ENCODE measurements around the gene TREX2.

The TREX2 gene

GRCh38 chrX:153400146-153401132 lies 45.4 kb downstream of the TREX2 start:
- Histone ChIP-seq H3K36me3 (ENCODE audit: low read depth) (no peaks in the 10 kb centered on the region), H3K4me1 (ENCODE audit: insufficient read depth, poor library complexity, severe bottlenecking) (no peaks in the 10 kb centered on the region), H3K27me3 (ENCODE audit: insufficient read depth, poor library complexity, severe bottlenecking) (no peaks in the 10 kb centered on the region), H3K9me3 (ENCODE audit: severe bottlenecking) (no peaks in the 10 kb centered on the region), H3K4me3 (ENCODE audit: severe bottlenecking) (no peak overlapping the region), H3K27ac (ENCODE audit: poor library complexity, severe bottlenecking) (no peak overlapping the region)
- no peak for DNase-seq (ENCODE audit: low spot score)
- TF ChIP-seq, protein P1, sequence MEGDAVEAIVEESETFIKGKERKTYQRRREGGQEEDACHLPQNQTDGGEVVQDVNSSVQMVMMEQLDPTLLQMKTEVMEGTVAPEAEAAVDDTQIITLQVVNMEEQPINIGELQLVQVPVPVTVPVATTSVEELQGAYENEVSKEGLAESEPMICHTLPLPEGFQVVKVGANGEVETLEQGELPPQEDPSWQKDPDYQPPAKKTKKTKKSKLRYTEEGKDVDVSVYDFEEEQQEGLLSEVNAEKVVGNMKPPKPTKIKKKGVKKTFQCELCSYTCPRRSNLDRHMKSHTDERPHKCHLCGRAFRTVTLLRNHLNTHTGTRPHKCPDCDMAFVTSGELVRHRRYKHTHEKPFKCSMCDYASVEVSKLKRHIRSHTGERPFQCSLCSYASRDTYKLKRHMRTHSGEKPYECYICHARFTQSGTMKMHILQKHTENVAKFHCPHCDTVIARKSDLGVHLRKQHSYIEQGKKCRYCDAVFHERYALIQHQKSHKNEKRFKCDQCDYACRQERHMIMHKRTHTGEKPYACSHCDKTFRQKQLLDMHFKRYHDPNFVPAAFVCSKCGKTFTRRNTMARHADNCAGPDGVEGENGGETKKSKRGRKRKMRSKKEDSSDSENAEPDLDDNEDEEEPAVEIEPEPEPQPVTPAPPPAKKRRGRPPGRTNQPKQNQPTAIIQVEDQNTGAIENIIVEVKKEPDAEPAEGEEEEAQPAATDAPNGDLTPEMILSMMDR (IDR thresholded peaks at IDR 0.05; ENCODE audit: poor library complexity, severe bottlenecking): peak; percentile 52
- peak; percentile 40; the same call in 1 of the 3 replicates for ATAC-seq (ENCODE audit: low read depth)

GRCh38 chrX:153398275-153398960 lies 47.4 kb downstream of the TREX2 start:
- TF ChIP-seq, protein P1 (IDR thresholded peaks at IDR 0.05; ENCODE audit: poor library complexity, severe bottlenecking): no peak
- Histone ChIP-seq H3K27me3 (ENCODE audit: insufficient read depth, poor library complexity, severe bottlenecking) (no peaks in the 10 kb centered on the region), H3K4me1 (ENCODE audit: insufficient read depth, poor library complexity, severe bottlenecking) (no peaks in the 10 kb centered on the region), H3K4me3 (ENCODE audit: severe bottlenecking) (no peak overlapping the region), H3K9me3 (ENCODE audit: severe bottlenecking) (no peaks in the 10 kb centered on the region), H3K27ac (ENCODE audit: poor library complexity, severe bottlenecking) (no peak overlapping the region), H3K36me3 (ENCODE audit: low read depth) (no peaks in the 10 kb centered on the region)
- no peak for DNase-seq (ENCODE audit: low spot score)
- ATAC-seq (ENCODE audit: low read depth): no peak

DNA sequence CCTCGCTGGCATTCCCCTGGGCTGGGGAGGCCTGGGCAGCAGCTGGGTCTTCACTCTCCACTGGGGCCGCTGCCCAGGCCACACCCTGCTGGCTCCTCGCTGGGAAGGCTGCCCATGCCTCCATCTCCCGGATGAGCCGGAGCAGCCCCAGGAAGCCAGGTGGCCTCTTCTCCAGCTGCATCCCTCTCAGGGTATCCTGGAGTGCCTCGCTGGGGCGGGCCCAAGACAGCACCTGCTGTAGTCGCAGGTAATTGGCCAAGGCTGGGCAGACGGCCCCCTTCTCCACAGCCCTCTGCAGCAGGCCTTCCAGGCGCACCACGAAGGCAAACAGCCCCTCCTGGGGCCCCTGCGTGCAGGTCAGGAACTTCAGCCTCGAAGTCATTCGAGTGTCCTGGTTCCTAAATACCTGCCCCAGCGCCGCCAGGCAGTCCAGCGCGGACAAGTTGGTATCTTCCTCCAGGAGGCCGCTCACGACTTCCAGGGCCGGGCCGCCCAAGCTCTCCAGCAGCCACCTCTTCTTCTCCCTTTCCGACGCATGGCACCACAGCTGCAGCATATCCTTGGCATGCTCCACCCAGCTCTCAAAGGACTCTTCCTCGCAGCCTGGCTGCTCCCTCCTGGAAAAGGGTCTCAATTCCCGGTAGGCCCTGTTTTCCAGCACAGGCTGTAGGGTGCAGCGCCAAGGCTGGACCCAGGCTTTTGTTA lies 48.4 kb downstream of the TREX2 start:
- Histone ChIP-seq H3K36me3 (ENCODE audit: low read depth) (no peaks in the 10 kb centered on the region), H3K27ac (ENCODE audit: poor library complexity, severe bottlenecking) (no peak overlapping the region), H3K4me1 (ENCODE audit: insufficient read depth, poor library complexity, severe bottlenecking) (no peaks in the 10 kb centered on the region), H3K27me3 (ENCODE audit: insufficient read depth, poor library complexity, severe bottlenecking) (no peaks in the 10 kb centered on the region), H3K9me3 (ENCODE audit: severe bottlenecking) (no peaks in the 10 kb centered on the region), H3K4me3 (ENCODE audit: severe bottlenecking) (no peak overlapping the region)
- ATAC-seq (ENCODE audit: low read depth) (no peak), DNase-seq (ENCODE audit: low spot score) (no peak)
- TF ChIP-seq, protein P1 (IDR thresholded peaks at IDR 0.05; ENCODE audit: poor library complexity, severe bottlenecking): no peak

GRCh38 chrX:153396320-153397195 lies 49.3 kb downstream of the TREX2 start:
- TF ChIP-seq, protein P1 (IDR thresholded peaks at IDR 0.05; ENCODE audit: poor library complexity, severe bottlenecking): no peak
- no peaks in the 10 kb centered on the region for H3K27me3 ChIP-seq (ENCODE audit: insufficient read depth, poor library complexity, severe bottlenecking)
- no peak for DNase-seq (ENCODE audit: low spot score)
- no peaks in the 10 kb centered on the region for H3K4me1 ChIP-seq (ENCODE audit: insufficient read depth, poor library complexity, severe bottlenecking)
- no peak overlapping the region for H3K4me3 ChIP-seq (ENCODE audit: severe bottlenecking)
- H3K36me3 ChIP-seq (ENCODE audit: low read depth): no peaks in the 10 kb centered on the region
- no peaks in the 10 kb centered on the region for H3K9me3 ChIP-seq (ENCODE audit: severe bottlenecking)
- no peak for ATAC-seq (ENCODE audit: low read depth)
- no peak overlapping the region for H3K27ac ChIP-seq (ENCODE audit: poor library complexity, severe bottlenecking)

All from RWPE2 (cell line).